HEK293 (cell line): Measurements from ENCODE around the gene SUCO.

Experiments used
- CTCF ChIA-PET: fragments of 350-600 bp; formaldehyde crosslinking; extraction: SDS; loops from one replicate; lab custom pipeline; 2021; ENCODE audit warnings: antibody characterized with exemption; lab: Yijun Ruan, JAX
- POLR2A ChIA-PET: fragments of 300-600 bp; formaldehyde crosslinking; extraction: SDS; loops from one replicate; lab custom pipeline; 2020; ENCODE audit warnings: antibody characterized with exemption, inconsistent platforms; lab: Yijun Ruan, JAX
- H3K27ac ChIP-seq: fragments of 200-500 bp; sonication (Bioruptor generic); 2 replicates; pipeline ENCODE4 v1.5.1; 2014; ENCODE audit warnings: low read depth, low read length, control low read depth, inconsistent platforms; ENCODE audit errors: extremely low read depth
- H3K36me3 ChIP-seq, 2 experiments: fragments of 200-500 bp in 1 of 2; sonication (Bioruptor generic) in 1 of 2; 1 replicate in 1 of 2; 2 replicates in 1 of 2; pipeline ENCODE4 v1.5.1; 2014 to 2017; ENCODE audit warnings: inconsistent platforms in 2 of 2, low read length in 2 of 2; ENCODE audit not compliant: control insufficient read depth in 2 of 2, insufficient read depth in 1 of 2
- H3K4me1 ChIP-seq: fragments of 200-500 bp; sonication (Bioruptor generic); 2 replicates; pipeline ENCODE4 v1.5.1; 2014; ENCODE audit warnings: mild to moderate bottlenecking, low read length, inconsistent platforms; ENCODE audit not compliant: control insufficient read depth, insufficient read depth
- H3K4me3 ChIP-seq: 2 replicates; pipeline ENCODE4 v1.5.1; 2011; ENCODE audit warnings: low read depth, mild to moderate bottlenecking, control low read depth, low read length, moderate library complexity
- H3K9me3 ChIP-seq: fragments of 200-500 bp; sonication (Bioruptor generic); 2 replicates; pipeline ENCODE4 v1.5.1; 2014; ENCODE audit warnings: low read depth, low read length, inconsistent platforms; ENCODE audit not compliant: control insufficient read depth, insufficient read depth
- KLF10 ChIP-seq: fragments of 450-650 bp; IDR thresholded peaks from 2 replicates; pipeline ENCODE4 v1.5.1; 2018; ENCODE audit warnings: missing biosample characterization, mild to moderate bottlenecking, missing genetic modification characterization
- ZNF112 ChIP-seq: fragments of 450-650 bp; formaldehyde crosslinking; IDR thresholded peaks from 2 replicates; pipeline ENCODE4 v1.5.0; 2017; ENCODE audit warnings: missing biosample characterization, missing genetic modification characterization
- ZNF121 ChIP-seq: fragments of 450-650 bp; formaldehyde crosslinking; IDR thresholded peaks from 2 replicates; pipeline ENCODE4 v1.5.1; 2016; ENCODE audit warnings: missing biosample characterization, missing genetic modification characterization
- ZNF157 ChIP-seq: fragments of 450-650 bp; formaldehyde crosslinking; IDR thresholded peaks from 2 replicates; pipeline ENCODE4 v1.5.1; 2016; ENCODE audit warnings: missing biosample characterization, missing genetic modification characterization
- ZNF19 ChIP-seq: fragments of 450-650 bp; formaldehyde crosslinking; IDR thresholded peaks from 2 replicates; pipeline ENCODE4; 2016; ENCODE audit warnings: missing biosample characterization, missing genetic modification characterization, low read depth
- ZNF324 ChIP-seq: fragments of 450-650 bp; formaldehyde crosslinking; IDR thresholded peaks from 2 replicates; pipeline ENCODE4 v1.5.1; 2016; ENCODE audit warnings: missing biosample characterization, missing genetic modification characterization
- ZNF354C ChIP-seq: fragments of 450-650 bp; formaldehyde crosslinking; IDR thresholded peaks from 2 replicates; pipeline ENCODE4 v1.5.1; 2016; ENCODE audit warnings: missing biosample characterization, missing genetic modification characterization, low read depth, borderline replicate concordance
- ZNF548 ChIP-seq: fragments of 450-650 bp; formaldehyde crosslinking; IDR thresholded peaks from 2 replicates; pipeline ENCODE4 v1.5.1; 2016; ENCODE audit warnings: missing biosample characterization, missing genetic modification characterization
- ZNF585B ChIP-seq: fragments of 450-650 bp; formaldehyde crosslinking; IDR thresholded peaks from 2 replicates; pipeline ENCODE4 v1.5.1; 2016; ENCODE audit warnings: missing biosample characterization, missing genetic modification characterization
- ZNF626 ChIP-seq: fragments of 450-650 bp; sonication (Bioruptor Pico); formaldehyde crosslinking; IDR thresholded peaks from 2 replicates; pipeline ENCODE4 v1.5.1; 2018; ENCODE audit warnings: missing biosample characterization, missing genetic modification characterization, inconsistent platforms
- ZNF660 ChIP-seq: fragments of 450-650 bp; IDR thresholded peaks from 2 replicates; pipeline ENCODE4 v1.5.1; 2018; ENCODE audit warnings: missing biosample characterization, mild to moderate bottlenecking, missing genetic modification characterization
- ZNF701 ChIP-seq: fragments of 450-650 bp; formaldehyde crosslinking; IDR thresholded peaks from 2 replicates; pipeline ENCODE4 v1.5.1; 2016; ENCODE audit warnings: missing biosample characterization, missing genetic modification characterization
- ZNF785 ChIP-seq: fragments of 450-650 bp; formaldehyde crosslinking; IDR thresholded peaks from 2 replicates; pipeline ENCODE4 v1.5.1; 2016; ENCODE audit warnings: missing biosample characterization, missing genetic modification characterization
- ZSCAN23 ChIP-seq: fragments of 450-650 bp; formaldehyde crosslinking; IDR thresholded peaks from 2 replicates; pipeline ENCODE4 v1.5.1; 2016; ENCODE audit warnings: missing biosample characterization, missing genetic modification characterization
- ZSCAN4 ChIP-seq: fragments of 450-650 bp; formaldehyde crosslinking; IDR thresholded peaks from 2 replicates; pipeline ENCODE4 v1.5.1; 2017; ENCODE audit warnings: missing biosample characterization, missing genetic modification characterization
- TF ChIP-seq, protein P1 (sequence below): fragments of 450-650 bp; formaldehyde crosslinking; conservative IDR thresholded peaks from 2 replicates; pipeline ENCODE4 v1.5.1; 2016; ENCODE audit warnings: low read depth, missing biosample characterization, missing genetic modification characterization
- TF ChIP-seq, protein P2 (sequence below): fragments of 450-650 bp; formaldehyde crosslinking; IDR thresholded peaks from 2 replicates; pipeline ENCODE4 v1.5.1; 2016; ENCODE audit warnings: missing biosample characterization, missing genetic modification characterization, low read depth
- TF ChIP-seq, protein P3 (sequence below): fragments of 450-650 bp; formaldehyde crosslinking; IDR thresholded peaks from 2 replicates; pipeline ENCODE4 v1.5.1; 2016; ENCODE audit warnings: missing biosample characterization, missing genetic modification characterization
- TF ChIP-seq, protein P4 (sequence below): fragments of 450-650 bp; formaldehyde crosslinking; IDR thresholded peaks from 2 replicates; pipeline ENCODE4 v1.5.1; 2016; ENCODE audit warnings: missing biosample characterization, missing genetic modification characterization

The SUCO gene

GRCh38 chr1:172556461-172556860, 23.5 kb downstream of the SUCO start (continued):
- TF ChIP-seq ZNF626 (tag by site-specific recombination) = no peak
- TF ChIP-seq, protein P1, sequence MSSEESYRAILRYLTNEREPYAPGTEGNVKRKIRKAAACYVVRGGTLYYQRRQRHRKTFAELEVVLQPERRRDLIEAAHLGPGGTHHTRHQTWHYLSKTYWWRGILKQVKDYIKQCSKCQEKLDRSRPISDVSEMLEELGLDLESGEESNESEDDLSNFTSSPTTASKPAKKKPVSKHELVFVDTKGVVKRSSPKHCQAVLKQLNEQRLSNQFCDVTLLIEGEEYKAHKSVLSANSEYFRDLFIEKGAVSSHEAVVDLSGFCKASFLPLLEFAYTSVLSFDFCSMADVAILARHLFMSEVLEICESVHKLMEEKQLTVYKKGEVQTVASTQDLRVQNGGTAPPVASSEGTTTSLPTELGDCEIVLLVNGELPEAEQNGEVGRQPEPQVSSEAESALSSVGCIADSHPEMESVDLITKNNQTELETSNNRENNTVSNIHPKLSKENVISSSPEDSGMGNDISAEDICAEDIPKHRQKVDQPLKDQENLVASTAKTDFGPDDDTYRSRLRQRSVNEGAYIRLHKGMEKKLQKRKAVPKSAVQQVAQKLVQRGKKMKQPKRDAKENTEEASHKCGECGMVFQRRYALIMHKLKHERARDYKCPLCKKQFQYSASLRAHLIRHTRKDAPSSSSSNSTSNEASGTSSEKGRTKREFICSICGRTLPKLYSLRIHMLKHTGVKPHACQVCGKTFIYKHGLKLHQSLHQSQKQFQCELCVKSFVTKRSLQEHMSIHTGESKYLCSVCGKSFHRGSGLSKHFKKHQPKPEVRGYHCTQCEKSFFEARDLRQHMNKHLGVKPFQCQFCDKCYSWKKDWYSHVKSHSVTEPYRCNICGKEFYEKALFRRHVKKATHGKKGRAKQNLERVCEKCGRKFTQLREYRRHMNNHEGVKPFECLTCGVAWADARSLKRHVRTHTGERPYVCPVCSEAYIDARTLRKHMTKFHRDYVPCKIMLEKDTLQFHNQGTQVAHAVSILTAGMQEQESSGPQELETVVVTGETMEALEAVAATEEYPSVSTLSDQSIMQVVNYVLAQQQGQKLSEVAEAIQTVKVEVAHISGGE = no peak

DNA sequence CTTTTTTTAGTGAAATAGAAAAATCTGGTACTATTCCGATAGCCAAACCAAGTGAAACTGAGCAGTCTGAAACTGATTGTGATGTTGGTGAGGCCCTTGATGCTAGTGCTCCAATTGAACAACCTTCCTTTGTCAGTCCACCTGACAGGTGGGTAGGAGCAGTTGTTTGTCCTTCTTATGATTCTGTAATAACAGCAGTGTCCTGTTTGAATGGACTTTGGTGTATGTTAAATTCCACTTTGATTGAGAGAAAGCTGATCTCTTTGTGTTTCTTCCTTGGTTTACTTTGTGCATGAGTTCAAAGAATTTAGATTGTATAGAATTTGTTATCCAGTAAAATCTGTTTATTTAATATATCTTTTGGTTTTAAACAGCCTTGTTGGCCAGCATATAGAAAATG, 24.3 kb downstream of the SUCO start:
- Histone ChIP-seq H3K27ac (no peak overlapping the region), H3K36me3 (peaks cover 0 to 43% of the 10 kb centered on the region in 2 experiments; a peak in 1 of 3 replicates), H3K4me1 (no peaks in the 10 kb centered on the region), H3K4me3 (no peak overlapping the region), H3K9me3 (no peaks in the 10 kb centered on the region)
- POLR2A ChIA-PET = interaction anchor here (0.6 kb wide), 1 partner anchor 31 kb away, joined by 8 read pairs; no protein-coding TSS in a partner anchor
- CTCF ChIA-PET = no interaction called here
- TF ChIP-seq ZNF19 (tag by site-specific recombination) (no peak), ZNF701 (tag by site-specific recombination) (no peak), ZSCAN4 (no peak), ZNF548 (tag by site-specific recombination) (no peak), ZNF585B (tag by site-specific recombination) (no peak), ZNF626 (tag by site-specific recombination) (no peak), ZNF660 (tag by site-specific recombination) (no peak), ZSCAN23 (tag by site-specific recombination) (no peak), ZNF112 (tag by site-specific recombination) (no peak), ZNF785 (no peak), KLF10 (tag by site-specific recombination) (no peak), ZNF354C (no peak), ZNF121 (tag by site-specific recombination) (no peak), ZNF157 (no peak), ZNF324 (no peak)
- TF ChIP-seq, protein P2, sequence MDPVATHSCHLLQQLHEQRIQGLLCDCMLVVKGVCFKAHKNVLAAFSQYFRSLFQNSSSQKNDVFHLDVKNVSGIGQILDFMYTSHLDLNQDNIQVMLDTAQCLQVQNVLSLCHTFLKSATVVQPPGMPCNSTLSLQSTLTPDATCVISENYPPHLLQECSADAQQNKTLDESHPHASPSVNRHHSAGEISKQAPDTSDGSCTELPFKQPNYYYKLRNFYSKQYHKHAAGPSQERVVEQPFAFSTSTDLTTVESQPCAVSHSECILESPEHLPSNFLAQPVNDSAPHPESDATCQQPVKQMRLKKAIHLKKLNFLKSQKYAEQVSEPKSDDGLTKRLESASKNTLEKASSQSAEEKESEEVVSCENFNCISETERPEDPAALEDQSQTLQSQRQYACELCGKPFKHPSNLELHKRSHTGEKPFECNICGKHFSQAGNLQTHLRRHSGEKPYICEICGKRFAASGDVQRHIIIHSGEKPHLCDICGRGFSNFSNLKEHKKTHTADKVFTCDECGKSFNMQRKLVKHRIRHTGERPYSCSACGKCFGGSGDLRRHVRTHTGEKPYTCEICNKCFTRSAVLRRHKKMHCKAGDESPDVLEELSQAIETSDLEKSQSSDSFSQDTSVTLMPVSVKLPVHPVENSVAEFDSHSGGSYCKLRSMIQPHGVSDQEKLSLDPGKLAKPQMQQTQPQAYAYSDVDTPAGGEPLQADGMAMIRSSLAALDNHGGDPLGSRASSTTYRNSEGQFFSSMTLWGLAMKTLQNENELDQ (tag by site-specific recombination) = no peak
- TF ChIP-seq, protein P3, sequence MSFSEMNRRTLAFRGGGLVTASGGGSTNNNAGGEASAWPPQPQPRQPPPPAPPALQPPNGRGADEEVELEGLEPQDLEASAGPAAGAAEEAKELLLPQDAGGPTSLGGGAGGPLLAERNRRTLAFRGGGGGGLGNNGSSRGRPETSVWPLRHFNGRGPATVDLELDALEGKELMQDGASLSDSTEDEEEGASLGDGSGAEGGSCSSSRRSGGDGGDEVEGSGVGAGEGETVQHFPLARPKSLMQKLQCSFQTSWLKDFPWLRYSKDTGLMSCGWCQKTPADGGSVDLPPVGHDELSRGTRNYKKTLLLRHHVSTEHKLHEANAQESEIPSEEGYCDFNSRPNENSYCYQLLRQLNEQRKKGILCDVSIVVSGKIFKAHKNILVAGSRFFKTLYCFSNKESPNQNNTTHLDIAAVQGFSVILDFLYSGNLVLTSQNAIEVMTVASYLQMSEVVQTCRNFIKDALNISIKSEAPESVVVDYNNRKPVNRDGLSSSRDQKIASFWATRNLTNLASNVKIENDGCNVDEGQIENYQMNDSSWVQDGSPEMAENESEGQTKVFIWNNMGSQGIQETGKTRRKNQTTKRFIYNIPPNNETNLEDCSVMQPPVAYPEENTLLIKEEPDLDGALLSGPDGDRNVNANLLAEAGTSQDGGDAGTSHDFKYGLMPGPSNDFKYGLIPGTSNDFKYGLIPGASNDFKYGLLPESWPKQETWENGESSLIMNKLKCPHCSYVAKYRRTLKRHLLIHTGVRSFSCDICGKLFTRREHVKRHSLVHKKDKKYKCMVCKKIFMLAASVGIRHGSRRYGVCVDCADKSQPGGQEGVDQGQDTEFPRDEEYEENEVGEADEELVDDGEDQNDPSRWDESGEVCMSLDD (tag by site-specific recombination) = no peak
- TF ChIP-seq, protein P4, sequence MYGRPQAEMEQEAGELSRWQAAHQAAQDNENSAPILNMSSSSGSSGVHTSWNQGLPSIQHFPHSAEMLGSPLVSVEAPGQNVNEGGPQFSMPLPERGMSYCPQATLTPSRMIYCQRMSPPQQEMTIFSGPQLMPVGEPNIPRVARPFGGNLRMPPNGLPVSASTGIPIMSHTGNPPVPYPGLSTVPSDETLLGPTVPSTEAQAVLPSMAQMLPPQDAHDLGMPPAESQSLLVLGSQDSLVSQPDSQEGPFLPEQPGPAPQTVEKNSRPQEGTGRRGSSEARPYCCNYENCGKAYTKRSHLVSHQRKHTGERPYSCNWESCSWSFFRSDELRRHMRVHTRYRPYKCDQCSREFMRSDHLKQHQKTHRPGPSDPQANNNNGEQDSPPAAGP (tag by site-specific recombination) = no peak
- TF ChIP-seq, all 188 proteins: peak for 0
